Measurements from ENCODE around the gene MYB.

The MYB gene

DNA sequence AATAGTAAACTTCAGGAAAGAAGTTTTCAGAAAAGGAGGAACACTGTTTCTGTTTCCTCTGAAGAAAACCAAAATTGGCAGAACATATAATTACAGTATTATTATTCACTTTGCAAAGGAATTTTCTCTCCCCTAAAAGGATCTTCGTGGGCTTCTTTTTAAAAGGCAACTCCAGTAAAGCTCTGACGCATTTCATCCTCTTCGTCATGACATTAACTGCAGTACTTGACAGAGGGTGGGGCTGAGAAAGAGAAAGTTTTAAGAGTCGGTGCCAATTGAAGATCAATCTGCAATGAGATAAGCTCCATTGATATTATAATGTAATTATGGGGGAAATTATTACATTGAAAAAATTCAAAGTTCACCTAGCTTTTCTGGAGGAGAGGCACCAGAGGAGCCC lies 75.8 kb downstream of the MYB start:
- DNase-seq, result no peak

DNA sequence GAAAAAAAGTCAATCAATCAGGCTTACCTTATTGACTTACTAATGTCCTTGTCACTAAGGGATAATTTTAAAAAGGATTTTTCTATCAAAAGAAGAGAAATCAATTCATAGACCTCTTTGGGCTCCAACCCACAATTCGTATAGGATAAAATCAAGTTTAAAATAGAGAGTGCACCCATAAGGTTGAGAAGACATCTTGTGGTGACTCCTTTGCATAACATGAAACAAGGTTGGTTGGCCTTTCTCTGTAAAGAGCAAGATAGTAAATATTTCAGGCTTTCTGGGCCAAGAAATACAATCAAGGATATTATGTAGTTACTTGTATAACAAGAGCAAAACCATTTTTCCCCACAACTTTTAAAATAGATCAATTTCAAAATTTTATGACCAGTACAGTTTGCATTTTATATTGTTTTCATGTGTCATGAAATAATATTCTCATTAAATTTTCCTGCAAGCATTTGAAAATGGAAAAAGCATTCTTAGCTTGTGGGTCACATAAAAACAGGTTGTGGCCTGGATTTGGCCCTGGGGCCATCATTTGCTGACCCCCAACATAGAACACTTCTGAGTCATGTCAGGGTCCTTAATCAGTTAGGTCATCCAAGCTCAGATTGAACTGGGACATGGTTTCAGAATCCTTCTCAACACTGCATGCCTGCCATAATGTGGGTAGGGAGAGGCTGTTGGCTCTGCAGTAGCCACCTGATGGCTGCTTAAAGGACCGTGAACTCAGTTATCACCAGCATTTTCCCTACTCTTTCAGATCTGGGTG lies 76.7 kb downstream of the MYB start:
- DNase-seq, result no peak

DNA sequence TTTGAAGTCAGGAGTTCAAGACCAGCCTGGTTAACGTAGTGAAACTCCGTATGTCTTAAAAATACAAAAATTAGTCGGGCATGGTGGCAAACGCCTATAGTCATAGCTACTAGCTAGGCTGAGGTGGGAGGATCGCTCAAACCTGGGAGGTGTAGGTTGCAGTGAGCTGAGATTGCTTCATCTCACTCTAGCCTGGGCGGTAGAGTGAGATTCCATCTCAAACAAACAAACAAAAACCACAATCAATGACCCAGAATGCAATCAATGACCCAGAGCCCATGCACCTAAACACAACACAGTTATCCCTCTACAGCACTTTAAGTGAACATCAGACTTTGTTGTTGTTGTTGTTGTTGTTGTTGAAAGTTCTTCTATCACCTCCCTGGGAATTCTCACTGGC lies 77.9 kb downstream of the MYB start:
- DNase-seq, result no peak

DNA sequence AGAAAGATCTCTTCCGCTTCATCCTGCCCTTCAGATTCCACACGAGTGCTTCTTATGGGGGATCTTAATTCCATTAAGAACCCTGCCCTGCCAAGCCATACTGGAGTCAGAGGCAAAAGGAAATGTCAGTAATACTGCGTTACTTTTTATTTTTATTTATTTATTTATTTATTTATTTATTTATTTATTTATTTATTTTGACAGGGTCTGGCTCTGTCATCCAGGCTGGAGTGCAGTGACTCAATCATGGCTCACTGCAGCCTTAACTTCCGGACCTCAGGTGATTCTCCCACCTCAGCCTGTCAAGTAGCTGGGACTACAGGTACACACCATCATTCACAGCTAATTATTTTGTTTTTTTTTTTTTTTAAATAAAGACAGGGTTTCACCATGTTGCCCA lies 79.5 kb downstream of the MYB start:
- no peak for DNase-seq

DNA sequence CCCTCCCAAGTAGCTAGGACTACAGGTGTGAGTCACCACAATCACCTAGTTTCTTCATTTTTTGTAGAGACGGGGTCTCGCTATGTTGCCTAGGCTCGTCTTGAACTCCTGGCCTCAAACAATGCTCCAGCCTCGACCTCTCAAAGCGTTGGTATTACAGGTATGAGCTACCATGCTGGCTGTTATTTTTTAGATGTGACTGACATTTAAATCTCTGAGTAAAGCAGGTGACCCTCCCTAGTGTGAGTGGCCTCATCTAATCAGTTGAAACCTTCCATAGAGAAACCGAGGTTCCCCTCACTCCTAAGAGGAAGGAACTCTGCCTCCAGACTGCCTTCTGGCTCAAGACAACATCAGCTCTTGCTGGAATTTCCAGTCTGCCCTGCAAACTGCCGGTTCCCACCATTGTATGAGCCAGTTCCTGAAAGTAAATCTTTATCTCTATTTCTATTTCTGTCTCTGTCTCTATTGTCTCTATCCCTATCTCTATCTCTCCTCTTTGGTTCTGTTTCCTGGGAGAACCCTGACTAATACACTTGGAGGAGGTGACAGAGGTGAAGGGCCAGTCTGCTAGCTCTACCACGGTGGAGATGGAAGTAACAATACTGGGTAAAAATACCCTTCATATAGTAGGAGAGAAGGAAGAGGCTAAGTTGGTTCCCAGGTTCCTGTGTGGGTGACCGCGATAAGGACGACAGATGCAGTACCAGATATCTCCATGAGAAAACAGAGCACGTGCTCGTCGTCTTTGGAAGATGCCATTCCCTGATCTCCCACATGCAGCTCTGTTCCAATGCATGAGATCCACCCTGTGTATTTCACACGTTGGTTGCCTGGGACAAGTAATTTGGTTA lies 81.0 kb downstream of the MYB start:
- no peak for DNase-seq

DNA sequence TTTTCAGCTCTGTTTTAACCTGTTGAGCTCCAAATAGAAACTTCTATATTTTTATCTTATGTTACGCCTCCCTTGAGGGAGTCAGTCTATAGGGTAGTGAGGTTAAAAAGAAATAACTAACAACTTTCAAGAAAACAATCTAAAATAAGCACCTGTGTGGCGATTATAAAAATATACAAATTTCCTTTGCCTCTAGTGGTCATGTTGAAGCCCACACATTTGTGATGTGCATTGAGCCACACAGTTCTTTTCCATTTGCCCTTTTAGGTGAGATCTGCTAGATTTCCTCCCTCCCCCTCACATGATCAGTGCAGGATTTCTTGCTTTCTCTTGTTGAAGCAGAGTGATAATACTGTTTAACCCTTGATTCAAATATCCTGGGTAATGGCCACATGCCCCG lies 84.2 kb downstream of the MYB start:
- DNase-seq, result no peak

DNA sequence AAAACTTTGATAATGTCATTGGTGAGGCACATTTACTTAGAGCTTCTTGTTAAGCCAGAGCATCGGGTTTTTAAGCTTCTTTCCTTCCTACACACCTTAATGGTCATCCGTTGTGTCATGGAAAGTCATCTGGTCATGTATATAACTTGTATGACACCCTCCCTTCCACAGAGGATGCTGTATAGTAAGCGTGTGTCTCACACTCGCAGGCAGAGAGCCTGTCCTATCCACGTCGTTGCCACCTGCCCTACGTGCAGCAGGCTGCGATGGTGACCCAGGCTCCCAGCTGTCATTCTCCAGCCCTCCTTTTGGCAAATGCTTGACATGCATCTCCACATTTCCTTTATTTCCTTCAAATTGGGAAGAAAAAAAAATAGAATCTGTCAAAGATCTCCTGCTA lies 85.6 kb downstream of the MYB start:
- DNase-seq, result no peak

DNA sequence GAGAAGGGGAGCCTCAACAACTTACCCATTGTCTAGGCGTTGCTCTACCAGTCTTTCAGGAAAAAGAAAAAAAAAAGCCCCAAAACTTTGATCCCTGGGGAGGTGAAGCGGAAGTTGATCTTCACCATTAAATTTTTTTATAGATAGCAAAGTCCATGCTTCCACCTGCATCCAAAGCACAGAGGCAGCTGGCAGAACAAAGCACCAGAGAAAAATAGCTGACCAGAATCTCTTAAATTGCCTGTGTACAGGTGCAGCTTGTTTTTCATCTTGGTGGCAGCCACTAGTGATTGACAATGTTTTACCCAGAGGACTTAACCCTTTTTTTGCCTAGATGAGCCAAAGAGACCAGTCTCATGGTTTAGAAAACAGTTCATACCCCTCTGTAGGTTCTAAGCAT lies 86.0 kb downstream of the MYB start:
- DNase-seq, result no peak

DNA sequence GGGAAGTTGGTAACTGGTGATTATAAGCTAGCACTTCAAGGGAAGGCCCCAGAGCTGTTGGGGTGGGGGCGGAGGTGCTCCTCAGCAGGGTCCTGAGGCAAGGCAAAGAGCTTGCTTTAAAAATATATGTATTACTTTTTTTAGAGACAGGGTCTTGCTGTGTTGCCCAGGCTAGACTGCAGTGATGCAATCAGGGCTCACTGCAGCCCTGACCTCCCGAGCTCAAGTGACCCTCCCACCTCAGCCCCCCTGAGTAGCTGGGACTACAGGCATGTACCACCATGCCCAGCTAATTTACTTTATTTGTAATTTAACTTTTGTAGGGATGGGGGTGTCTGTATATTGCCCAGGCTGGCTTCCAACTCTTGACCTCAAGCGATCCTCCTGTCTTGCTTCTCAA lies 87.2 kb downstream of the MYB start:
- no peak for DNase-seq

DNA sequence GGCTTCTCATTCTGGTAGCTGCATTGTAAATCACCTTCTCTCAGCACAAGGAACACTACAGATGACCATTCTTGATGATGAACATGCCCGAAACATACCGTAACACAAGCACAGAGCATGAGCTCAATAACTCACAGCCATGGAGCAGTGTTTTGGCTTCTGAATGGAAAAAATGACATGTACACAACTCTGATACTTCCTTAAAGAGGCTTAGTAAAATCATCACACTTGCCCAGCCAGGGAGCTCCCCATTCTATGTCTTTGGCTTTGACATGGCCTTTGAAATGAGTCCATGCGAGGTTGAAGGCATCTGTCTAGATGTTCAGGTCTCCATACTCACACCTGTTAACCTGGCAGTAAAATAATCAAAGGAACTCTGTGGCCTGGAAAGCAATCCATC lies 87.6 kb downstream of the MYB start:
- DNase-seq, result no peak
